ENCODE measurements around the gene SNX8. TPM values are rescaled to one million over a fixed set of nuclear protein-coding genes. Genes with fewer than 3 reads are reported as not detected.

Gene SNX8
- polyA plus RNA-seq, 1 donor from 2014 or later, result 5.7 TPM

- no peaks in the 10 kb centered on the region for H3K79me2 ChIP-seq (replicated peaks; ENCODE audit: insufficient read depth, low read length)
- H3K36me3 ChIP-seq (ENCODE audit: insufficient read depth, low read length), result no peaks in the 10 kb centered on the region
- TF ChIP-seq MXI1 (conservative IDR thresholded peaks at IDR 0.05; ENCODE audit: poor library complexity, severe bottlenecking), result no peak
- TF ChIP-seq REST (IDR thresholded peaks at IDR 0.05; ENCODE audit: borderline replicate concordance), result no peak
- TF ChIP-seq POLR2AphosphoS5 (IDR thresholded peaks at IDR 0.05), result no peak
- no peak for TF ChIP-seq EZH2 (IDR thresholded peaks at IDR 0.05; ENCODE audit: borderline replicate concordance, insufficient read depth, low read length, poor library complexity, severe bottlenecking)
- TF ChIP-seq TAF1 (IDR thresholded peaks at IDR 0.05; ENCODE audit: low read depth), result no peak
- no peak for TF ChIP-seq SMC3 (conservative IDR thresholded peaks at IDR 0.05; ENCODE audit: poor library complexity)
- TF ChIP-seq RAD21 (conservative IDR thresholded peaks at IDR 0.05), result no peak
- TF ChIP-seq CTCF (IDR thresholded peaks at IDR 0.05; ENCODE audit: poor library complexity, severe bottlenecking), result no peak
- TF ChIP-seq EP300 (conservative IDR thresholded peaks at IDR 0.05; ENCODE audit: poor library complexity, severe bottlenecking), result no peak
- H3K27me3 ChIP-seq (ENCODE audit: insufficient read depth, low read depth, low read length), result no peaks in the 10 kb centered on the region
- no peaks in the 10 kb centered on the region for H3K9me3 ChIP-seq (ENCODE audit: low read length)
- H3K4me2 ChIP-seq (ENCODE audit: low read length), result no peak overlapping the region
- no peak overlapping the region for H3K4me3 ChIP-seq (ENCODE audit: low read length)
- H3K9me2 ChIP-seq (ENCODE audit: insufficient read depth, low read length), result no peaks in the 10 kb centered on the region
- no peak overlapping the region for H2AFZ ChIP-seq (ENCODE audit: low read depth, low read length)
- H3K27ac ChIP-seq (ENCODE audit: low read length), result no peak overlapping the region
- no peaks in the 10 kb centered on the region for H4K20me1 ChIP-seq (ENCODE audit: insufficient read depth)
- no peak overlapping the region for H3K9ac ChIP-seq (ENCODE audit: low read length)
- no peaks in the 10 kb centered on the region for H3F3A ChIP-seq (ENCODE audit: insufficient read depth, low read length, poor library complexity, severe bottlenecking)
Measured at GRCh38 chr7:2205036-2205780, 109.0 kb downstream of the SNX8 start.

GRCh38 chr7:2204446-2204845 is 109.8 kb downstream of the SNX8 start:
- no peaks in the 10 kb centered on the region for H3K9me3 ChIP-seq (ENCODE audit: low read length)
- H4K20me1 ChIP-seq (ENCODE audit: insufficient read depth), result no peaks in the 10 kb centered on the region
- no peaks in the 10 kb centered on the region for H3K9me2 ChIP-seq (ENCODE audit: insufficient read depth, low read length)
- no peak overlapping the region for H3K9ac ChIP-seq (ENCODE audit: low read length)
- TF ChIP-seq POLR2AphosphoS5 (IDR thresholded peaks at IDR 0.05) (no peak), TAF1 (IDR thresholded peaks at IDR 0.05; ENCODE audit: low read depth) (no peak), RAD21 (conservative IDR thresholded peaks at IDR 0.05) (no peak), EZH2 (IDR thresholded peaks at IDR 0.05; ENCODE audit: borderline replicate concordance, insufficient read depth, low read length, poor library complexity, severe bottlenecking) (no peak), MXI1 (conservative IDR thresholded peaks at IDR 0.05; ENCODE audit: poor library complexity, severe bottlenecking) (no peak), REST (IDR thresholded peaks at IDR 0.05; ENCODE audit: borderline replicate concordance) (no peak), EP300 (conservative IDR thresholded peaks at IDR 0.05; ENCODE audit: poor library complexity, severe bottlenecking) (no peak), SMC3 (conservative IDR thresholded peaks at IDR 0.05; ENCODE audit: poor library complexity) (no peak), CTCF (IDR thresholded peaks at IDR 0.05; ENCODE audit: poor library complexity, severe bottlenecking) (no peak)
- no peaks in the 10 kb centered on the region for H3F3A ChIP-seq (ENCODE audit: insufficient read depth, low read length, poor library complexity, severe bottlenecking)
- H2AFZ ChIP-seq (ENCODE audit: low read depth, low read length), result no peak overlapping the region
- H3K4me2 ChIP-seq (ENCODE audit: low read length), result no peak overlapping the region
- no peak overlapping the region for H3K4me3 ChIP-seq (ENCODE audit: low read length)
- no peaks in the 10 kb centered on the region for H3K79me2 ChIP-seq (replicated peaks; ENCODE audit: insufficient read depth, low read length)
- H3K27me3 ChIP-seq (ENCODE audit: insufficient read depth, low read depth, low read length), result no peaks in the 10 kb centered on the region
- no peak overlapping the region for H3K27ac ChIP-seq (ENCODE audit: low read length)
- no peaks in the 10 kb centered on the region for H3K36me3 ChIP-seq (ENCODE audit: insufficient read depth, low read length)

Data from neural cell (in vitro differentiated cells).